MM.1S (cell line): ENCODE data around the gene LASP1NB.

Experiments used
- EZH2 ChIP-seq: fragments of 300-600 bp; sonication (generic); optimal IDR thresholded peaks from 2 replicates; pipeline ENCODE3; 2017; ENCODE audit warnings: low read depth, mild to moderate bottlenecking, antibody characterized with exemption, low read length, mixed read lengths
- TF ChIP-seq, protein P1 (sequence below): fragments of 300-600 bp; sonication (generic); IDR thresholded peaks from 2 replicates; pipeline ENCODE4 v1.5.1; 2016; ENCODE audit warnings: antibody characterized with exemption, low read length, mixed read lengths

- TF ChIP-seq, protein P1, sequence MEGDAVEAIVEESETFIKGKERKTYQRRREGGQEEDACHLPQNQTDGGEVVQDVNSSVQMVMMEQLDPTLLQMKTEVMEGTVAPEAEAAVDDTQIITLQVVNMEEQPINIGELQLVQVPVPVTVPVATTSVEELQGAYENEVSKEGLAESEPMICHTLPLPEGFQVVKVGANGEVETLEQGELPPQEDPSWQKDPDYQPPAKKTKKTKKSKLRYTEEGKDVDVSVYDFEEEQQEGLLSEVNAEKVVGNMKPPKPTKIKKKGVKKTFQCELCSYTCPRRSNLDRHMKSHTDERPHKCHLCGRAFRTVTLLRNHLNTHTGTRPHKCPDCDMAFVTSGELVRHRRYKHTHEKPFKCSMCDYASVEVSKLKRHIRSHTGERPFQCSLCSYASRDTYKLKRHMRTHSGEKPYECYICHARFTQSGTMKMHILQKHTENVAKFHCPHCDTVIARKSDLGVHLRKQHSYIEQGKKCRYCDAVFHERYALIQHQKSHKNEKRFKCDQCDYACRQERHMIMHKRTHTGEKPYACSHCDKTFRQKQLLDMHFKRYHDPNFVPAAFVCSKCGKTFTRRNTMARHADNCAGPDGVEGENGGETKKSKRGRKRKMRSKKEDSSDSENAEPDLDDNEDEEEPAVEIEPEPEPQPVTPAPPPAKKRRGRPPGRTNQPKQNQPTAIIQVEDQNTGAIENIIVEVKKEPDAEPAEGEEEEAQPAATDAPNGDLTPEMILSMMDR = no peak
- no peak for TF ChIP-seq EZH2
Measured at GRCh38 chr17:38914741-38915638, 10.4 kb upstream of the LASP1NB start.
